PC-9 (cell line): ENCODE measurements around the gene RNH1. TPM values are rescaled to one million over a fixed set of nuclear protein-coding genes. Genes with fewer than 3 reads are reported as not detected.
A peak's percentile ranks its signal among the peaks of the same experiment; 100 is the strongest.

Source experiments
- BruUV-seq: library from RNA; stranded (reverse); fragments of 400-500 nt; replicated peaks from 2 replicates; lab custom pipeline; 2021; lab: Mats Ljungman, UMichigan
- CTCF ChIA-PET: fragments of 300-600 bp; sonication (Branson Sonifier 250); formaldehyde crosslinking; loops from one replicate; lab custom pipeline; 2022; ENCODE audit warnings: antibody characterized with exemption; lab: Charles Lee
- POLR2A ChIA-PET: fragments of 300-600 bp; sonication (Branson Sonifier 250); formaldehyde crosslinking; loops from one replicate; lab custom pipeline; 2022; ENCODE audit warnings: antibody characterized with exemption; ENCODE audit not compliant: unreplicated experiment; lab: Charles Lee
- DNase-seq, 2 experiments: peaks; one replicate each; pipeline versions ENCODE4 v3.0.0 to v3.0.0-alpha.2; 2015 to 2022; ENCODE audit warnings: mixed read lengths in 1 of 2
- H2AFZ ChIP-seq: fragments of 200-600 bp; sonication (generic); 2 replicates; pipeline ENCODE4 v1.8.1; 2017; ENCODE audit warnings: antibody characterized with exemption
- H3F3A ChIP-seq: fragments of 200-600 bp; sonication (generic); 2 replicates; pipeline ENCODE4 v1.8.1; 2017; ENCODE audit warnings: antibody characterized with exemption, mild to moderate bottlenecking, low read depth; ENCODE audit not compliant: insufficient read depth
- H3K27ac ChIP-seq: fragments of 200-600 bp; sonication (generic); 2 replicates; pipeline ENCODE4 v1.6.1; 2016; ENCODE audit warnings: mixed run types
- H3K27me3 ChIP-seq: fragments of 200-600 bp; sonication (generic); 2 replicates; pipeline ENCODE4 v1.6.1; 2016; ENCODE audit warnings: low read depth, mixed run types; ENCODE audit not compliant: insufficient read depth
- H3K36me3 ChIP-seq: fragments of 200-600 bp; sonication (generic); 2 replicates; pipeline ENCODE4 v1.6.1; 2016; ENCODE audit warnings: low read depth, mixed run types
- H3K4me1 ChIP-seq: fragments of 200-600 bp; sonication (generic); replicated peaks from 2 replicates; pipeline ENCODE4 v1.6.1; 2016; ENCODE audit warnings: mixed run types; ENCODE audit not compliant: insufficient read depth
- H3K4me2 ChIP-seq: fragments of 200-600 bp; sonication (generic); 2 replicates; pipeline ENCODE4 v1.6.1; 2017; ENCODE audit warnings: mixed run types
- H3K4me3 ChIP-seq: fragments of 200-600 bp; sonication (generic); 2 replicates; pipeline ENCODE4 v1.6.1; 2016; ENCODE audit warnings: mixed run types
- H3K79me2 ChIP-seq: fragments of 200-600 bp; sonication (generic); 2 replicates; pipeline ENCODE4 v1.6.1; 2017; ENCODE audit warnings: low read depth, mixed run types
- H3K9me2 ChIP-seq: fragments of 200-600 bp; sonication (generic); 2 replicates; pipeline ENCODE4 v1.8.1; 2017; ENCODE audit warnings: mild to moderate bottlenecking; ENCODE audit not compliant: insufficient read depth
- H3K9me3 ChIP-seq: fragments of 200-600 bp; sonication (generic); 2 replicates; pipeline ENCODE4 v1.8.1; 2016; ENCODE audit warnings: low read depth; ENCODE audit not compliant: insufficient read depth
- H4K20me1 ChIP-seq: fragments of 200-600 bp; sonication (generic); 2 replicates; pipeline ENCODE4 v1.8.1; 2017; ENCODE audit not compliant: insufficient read depth
- EZH2 ChIP-seq: fragments of 200-600 bp; sonication (generic); IDR thresholded peaks from 2 replicates; pipeline ENCODE4 v1.8.0; 2017; ENCODE audit warnings: antibody characterized with exemption, low read depth
- intact Hi-C: fragments of 100-400 bp; cut with micrococcal nuclease; formaldehyde crosslinking; loops from one replicate; pipeline ENCODE4 v1.10.0; 2022; ENCODE audit not compliant: unreplicated experiment
- total RNA-seq: library from RNA; stranded (reverse); gene quantifications from 2 replicates; pipeline ENCODE4 v1.2.3, GENCODE V29; 2021
- TF ChIP-seq, protein P1 (sequence below): fragments of 200-600 bp; sonication (generic); conservative IDR thresholded peaks from 2 replicates; pipeline ENCODE4 v1.6.1; 2017; ENCODE audit warnings: mixed run types, antibody characterized with exemption, mild to moderate bottlenecking, moderate library complexity

The RNH1 gene
- total RNA-seq, 1 experiment from 2014 or later: 87.8 TPM

DNA sequence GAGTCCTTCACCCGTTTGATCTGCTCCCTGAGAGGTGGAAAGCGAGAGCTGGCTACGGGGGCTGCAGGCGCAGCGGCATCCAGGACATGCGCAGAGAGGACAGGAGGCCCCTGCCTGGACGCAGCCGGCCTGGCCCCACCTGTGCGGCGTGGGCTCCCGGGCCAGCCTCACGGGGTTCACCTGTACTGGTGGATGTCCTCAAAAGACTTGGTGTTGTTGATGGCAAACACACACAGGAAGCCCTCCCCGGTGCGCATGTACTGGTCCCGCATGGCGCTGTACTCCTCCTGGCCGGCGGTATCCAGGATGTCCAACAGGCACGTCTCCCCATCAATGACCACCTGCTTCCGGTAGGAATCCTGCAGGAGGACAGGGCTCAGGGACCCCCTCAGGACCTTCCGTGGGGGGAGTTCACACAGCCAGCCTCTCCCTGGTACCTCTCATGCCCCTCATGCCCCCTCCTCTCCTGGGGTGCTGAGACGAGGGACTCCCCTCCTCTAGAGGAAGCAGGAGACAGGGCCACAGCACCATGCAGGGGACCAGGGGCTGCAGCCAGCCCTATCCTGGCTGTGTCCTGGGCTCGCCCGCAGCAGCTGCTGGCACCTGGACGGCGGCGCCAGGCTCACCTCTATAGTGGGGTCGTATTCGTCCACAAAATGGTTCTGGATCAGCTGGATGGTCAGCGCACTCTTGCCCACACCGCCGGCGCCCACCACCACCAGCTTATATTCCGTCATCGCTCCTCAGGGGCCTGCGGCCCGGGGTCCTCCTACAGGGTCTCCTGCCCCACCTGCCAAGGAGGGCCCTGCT, 26.7 kb upstream of the RNH1 start:
- peaks cover 8% of the 10 kb centered on the region for H3F3A ChIP-seq
- ChIA-PET CTCF (no interaction called here), POLR2A (no interaction called here)
- H3K9me3 ChIP-seq: no peaks in the 10 kb centered on the region
- no peak overlapping the region for H3K27ac ChIP-seq
- H3K79me2 ChIP-seq: 0 out of 2 replicates have a peak, but pooled peaks cover 3% of the 10 kb centered on the region
- no peaks in the 10 kb centered on the region for H3K9me2 ChIP-seq
- TF ChIP-seq EZH2: no peak
- TF ChIP-seq, protein P1, sequence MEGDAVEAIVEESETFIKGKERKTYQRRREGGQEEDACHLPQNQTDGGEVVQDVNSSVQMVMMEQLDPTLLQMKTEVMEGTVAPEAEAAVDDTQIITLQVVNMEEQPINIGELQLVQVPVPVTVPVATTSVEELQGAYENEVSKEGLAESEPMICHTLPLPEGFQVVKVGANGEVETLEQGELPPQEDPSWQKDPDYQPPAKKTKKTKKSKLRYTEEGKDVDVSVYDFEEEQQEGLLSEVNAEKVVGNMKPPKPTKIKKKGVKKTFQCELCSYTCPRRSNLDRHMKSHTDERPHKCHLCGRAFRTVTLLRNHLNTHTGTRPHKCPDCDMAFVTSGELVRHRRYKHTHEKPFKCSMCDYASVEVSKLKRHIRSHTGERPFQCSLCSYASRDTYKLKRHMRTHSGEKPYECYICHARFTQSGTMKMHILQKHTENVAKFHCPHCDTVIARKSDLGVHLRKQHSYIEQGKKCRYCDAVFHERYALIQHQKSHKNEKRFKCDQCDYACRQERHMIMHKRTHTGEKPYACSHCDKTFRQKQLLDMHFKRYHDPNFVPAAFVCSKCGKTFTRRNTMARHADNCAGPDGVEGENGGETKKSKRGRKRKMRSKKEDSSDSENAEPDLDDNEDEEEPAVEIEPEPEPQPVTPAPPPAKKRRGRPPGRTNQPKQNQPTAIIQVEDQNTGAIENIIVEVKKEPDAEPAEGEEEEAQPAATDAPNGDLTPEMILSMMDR: no peak
- no peak overlapping the region for H2AFZ ChIP-seq
- intact Hi-C loops: no loop called here
- TSS peak; percentile 15 for BruUV-seq
- no peaks in the 10 kb centered on the region for H3K27me3 ChIP-seq
- DNase-seq: no peak
- no peaks in the 10 kb centered on the region for H4K20me1 ChIP-seq
- H3K4me1 ChIP-seq: no peaks in the 10 kb centered on the region
- no peaks in the 10 kb centered on the region for H3K36me3 ChIP-seq
- peak overlapping the region; percentile 89; the same call in 1 of the 2 replicates for H3K4me3 ChIP-seq
- peak overlapping the region; percentile 80 for H3K4me2 ChIP-seq

DNA sequence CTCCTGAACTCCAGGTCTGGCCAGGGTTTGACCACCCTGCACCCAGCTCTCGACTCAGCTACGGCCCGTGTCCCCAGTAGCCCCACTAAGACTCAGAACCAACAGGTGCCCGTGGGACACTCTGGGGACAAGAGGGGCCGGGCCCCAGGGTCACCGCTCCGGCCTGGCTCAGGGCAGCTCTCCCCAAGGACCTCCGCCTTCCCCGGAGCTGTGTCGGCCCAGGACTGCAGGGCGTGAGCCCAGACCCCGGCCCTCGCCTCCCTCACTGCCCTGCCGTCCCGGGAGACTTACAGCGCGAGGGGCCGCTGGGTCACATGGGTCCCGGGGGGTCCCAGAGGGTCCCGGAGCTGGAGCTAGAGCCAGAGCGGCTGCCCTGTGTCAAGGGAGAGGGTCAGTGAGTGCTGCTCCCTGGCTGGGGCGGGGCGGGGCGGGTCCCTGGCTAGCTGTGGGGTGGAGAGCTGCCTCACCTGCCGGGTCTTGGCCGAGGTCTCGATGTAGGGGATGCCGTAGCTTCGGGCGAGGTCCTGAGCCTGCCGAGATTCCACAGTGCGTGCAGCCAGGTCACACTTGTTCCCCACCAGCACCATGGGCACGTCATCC, 26.0 kb upstream of the RNH1 start:
- Histone ChIP-seq H3K9me2 (no peaks in the 10 kb centered on the region), H4K20me1 (no peaks in the 10 kb centered on the region), H3K27ac (no peak overlapping the region), H3K4me1 (no peaks in the 10 kb centered on the region), H3K9me3 (no peaks in the 10 kb centered on the region), H2AFZ (no peak overlapping the region), H3K27me3 (no peaks in the 10 kb centered on the region), H3K4me3 (no peak overlapping the region), H3K36me3 (no peaks in the 10 kb centered on the region), H3F3A (peaks cover 8% of the 10 kb centered on the region), H3K79me2 (0 out of 2 replicates have a peak, but pooled peaks cover 3% of the 10 kb centered on the region), H3K4me2 (no peak overlapping the region)
- BruUV-seq: no TSS peak
- CTCF ChIA-PET: no interaction called here
- DNase-seq: no peak
- intact Hi-C loops: no loop called here
- TF ChIP-seq, protein P1: no peak
- TF ChIP-seq EZH2: no peak
- POLR2A ChIA-PET: no interaction called here

DNA sequence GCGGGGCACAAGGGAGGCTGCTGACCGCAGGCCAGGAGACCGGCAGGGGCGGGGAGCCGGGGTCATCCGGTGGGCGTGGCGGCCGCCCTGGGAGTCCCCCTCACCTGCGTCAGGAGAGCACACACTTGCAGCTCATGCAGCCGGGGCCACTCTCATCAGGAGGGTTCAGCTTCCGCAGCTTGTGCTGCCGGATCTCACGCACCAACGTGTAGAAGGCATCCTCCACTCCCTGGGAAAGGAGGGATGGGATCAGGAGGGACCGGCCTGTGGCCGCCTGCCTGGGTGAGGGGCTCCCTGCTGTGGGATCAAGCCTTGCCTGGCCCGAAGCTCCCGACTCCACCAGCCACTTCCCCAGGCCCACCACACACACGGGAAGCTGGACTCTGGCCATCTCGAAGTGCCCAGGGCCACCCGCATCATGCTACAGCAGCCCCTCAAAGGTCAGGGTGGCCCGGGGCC, 25.5 kb upstream of the RNH1 start:
- Histone ChIP-seq H3K4me1 (no peaks in the 10 kb centered on the region), H3K27me3 (no peaks in the 10 kb centered on the region), H3K9me3 (no peaks in the 10 kb centered on the region), H3K79me2 (0 out of 2 replicates have a peak, but pooled peaks cover 3% of the 10 kb centered on the region), H3K36me3 (no peaks in the 10 kb centered on the region), H3K27ac (no peak overlapping the region), H3F3A (peaks cover 8% of the 10 kb centered on the region), H3K4me3 (no peak overlapping the region), H3K4me2 (no peak overlapping the region), H4K20me1 (no peaks in the 10 kb centered on the region), H2AFZ (no peak overlapping the region), H3K9me2 (no peaks in the 10 kb centered on the region)
- POLR2A ChIA-PET: no interaction called here
- intact Hi-C loops: no loop called here
- DNase-seq: no peak
- no TSS peak for BruUV-seq
- CTCF ChIA-PET: no interaction called here
- TF ChIP-seq, protein P1: no peak
- no peak for TF ChIP-seq EZH2
